HL-60/S4 treated with retinoic acid at 250 ng/mL for 4 days and 3 days (cell line): ENCODE data around the gene CRB3.
"Not testable (repeated sequence)": the region's sequence is repeated elsewhere in the genome, so short reads cannot be mapped to it uniquely, and the experiment has no call there.

Source experiments
- in situ Hi-C: fragments of 300-500 bp; cut with MboI; formaldehyde crosslinking; loops from 2 replicates; pipeline ENCODE4 v1.7.0; 2022; ENCODE audit warnings: low sequenced_read_pairs

The CRB3 gene

GRCh38 chr19:6490134-6490533 is 26.1 kb downstream of the CRB3 start:
- in situ Hi-C loops, result no loop called here

GRCh38 chr19:6491802-6492592 is 27.9 kb downstream of the CRB3 start:
- in situ Hi-C loops, result no loop called here

- in situ Hi-C loops, result no loop called here
These were observed 30.5 kb downstream of the CRB3 start for GRCh38 chr19:6494438-6495036.

DNA sequence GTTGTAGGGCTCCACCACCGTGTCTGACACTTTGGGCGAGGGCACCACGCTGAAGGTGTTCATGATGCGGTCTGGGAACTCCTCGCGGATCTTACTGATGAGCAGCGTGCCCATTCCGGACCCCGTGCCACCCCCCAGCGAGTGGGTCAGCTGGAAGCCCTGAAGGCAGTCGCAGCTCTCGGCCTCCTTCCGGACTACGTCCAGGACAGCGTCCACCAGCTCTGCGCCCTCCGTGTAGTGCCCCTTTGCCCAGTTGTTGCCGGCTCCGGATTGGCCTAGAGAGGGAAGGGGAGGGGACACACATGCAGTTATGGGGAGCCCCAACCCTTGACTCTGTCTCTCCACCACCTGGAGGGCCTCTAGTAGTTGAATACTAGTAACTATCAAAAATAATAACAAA is 31.9 kb downstream of the CRB3 start:
- in situ Hi-C loops, result no loop called here

DNA sequence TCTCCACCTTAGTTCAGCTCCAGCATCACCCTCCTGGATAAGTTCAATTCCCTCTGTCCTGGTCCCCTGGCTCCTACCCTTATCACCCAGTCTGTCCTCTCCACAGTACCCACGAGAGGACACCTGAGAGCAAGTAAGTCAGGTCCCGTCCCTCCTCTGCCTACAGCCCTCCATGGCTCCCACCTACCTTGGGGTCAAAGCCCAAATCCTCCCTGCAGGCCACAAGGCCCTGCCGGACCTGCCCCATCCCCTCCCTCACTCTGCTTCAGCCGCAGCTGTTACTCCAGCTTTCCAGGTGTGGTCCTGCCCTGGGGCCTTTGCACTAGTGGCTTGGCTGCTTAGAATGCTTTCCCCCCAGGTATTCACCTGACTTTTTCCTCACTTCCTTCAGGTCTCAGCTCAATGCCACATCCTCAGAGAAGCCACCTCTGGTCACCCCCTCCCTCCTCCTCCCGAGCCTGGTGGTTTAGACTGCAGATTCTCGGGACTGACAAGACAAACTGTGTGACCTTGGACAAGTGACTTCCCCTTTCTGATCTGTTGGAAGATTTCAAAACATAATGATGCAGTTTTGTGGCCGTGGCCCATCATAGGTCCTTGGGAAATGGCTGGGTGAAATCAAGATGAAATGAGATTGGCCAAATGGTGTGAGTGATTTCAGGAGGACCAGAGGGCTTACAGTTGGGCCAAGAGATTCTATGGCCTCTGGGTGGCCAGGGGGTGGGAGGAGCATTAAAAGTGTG is 34.4 kb downstream of the CRB3 start:
- in situ Hi-C loops, result no loop called here

DNA sequence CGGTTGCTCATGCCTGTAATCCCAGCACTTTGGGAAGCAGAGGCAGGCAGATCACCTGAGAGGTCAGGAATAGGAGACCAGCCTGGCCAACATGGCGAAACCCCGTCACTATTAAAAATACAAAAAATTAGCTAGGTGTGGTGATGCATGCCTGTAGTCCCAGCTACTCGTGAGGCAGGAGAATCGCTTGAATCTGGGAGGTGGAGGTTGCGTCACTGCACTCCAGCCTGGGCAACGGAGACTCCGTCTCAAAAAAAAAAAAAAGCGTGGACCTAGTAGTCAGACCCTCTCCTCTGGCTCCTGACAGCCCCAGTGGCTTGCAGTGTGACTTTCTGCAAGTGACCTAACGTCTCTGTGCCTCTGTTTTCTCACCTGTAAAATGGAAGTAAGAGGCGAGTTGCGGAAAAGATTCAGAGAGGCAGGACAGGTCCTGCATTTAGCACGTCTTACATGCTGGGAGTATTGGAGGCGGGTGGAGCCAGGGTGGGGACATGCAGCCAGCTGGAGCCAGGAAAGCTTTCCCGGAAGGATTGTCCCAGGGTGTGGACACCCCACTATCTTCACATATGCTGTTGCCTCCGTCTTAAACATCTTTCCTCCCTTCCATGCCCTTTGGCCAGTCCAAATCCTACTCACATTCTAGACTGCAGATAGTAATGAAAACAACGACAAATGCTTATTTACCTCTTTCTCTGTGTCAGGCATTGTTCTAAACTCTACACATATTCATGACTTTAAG is 35.1 kb downstream of the CRB3 start:
- in situ Hi-C loops, result no loop called here

DNA sequence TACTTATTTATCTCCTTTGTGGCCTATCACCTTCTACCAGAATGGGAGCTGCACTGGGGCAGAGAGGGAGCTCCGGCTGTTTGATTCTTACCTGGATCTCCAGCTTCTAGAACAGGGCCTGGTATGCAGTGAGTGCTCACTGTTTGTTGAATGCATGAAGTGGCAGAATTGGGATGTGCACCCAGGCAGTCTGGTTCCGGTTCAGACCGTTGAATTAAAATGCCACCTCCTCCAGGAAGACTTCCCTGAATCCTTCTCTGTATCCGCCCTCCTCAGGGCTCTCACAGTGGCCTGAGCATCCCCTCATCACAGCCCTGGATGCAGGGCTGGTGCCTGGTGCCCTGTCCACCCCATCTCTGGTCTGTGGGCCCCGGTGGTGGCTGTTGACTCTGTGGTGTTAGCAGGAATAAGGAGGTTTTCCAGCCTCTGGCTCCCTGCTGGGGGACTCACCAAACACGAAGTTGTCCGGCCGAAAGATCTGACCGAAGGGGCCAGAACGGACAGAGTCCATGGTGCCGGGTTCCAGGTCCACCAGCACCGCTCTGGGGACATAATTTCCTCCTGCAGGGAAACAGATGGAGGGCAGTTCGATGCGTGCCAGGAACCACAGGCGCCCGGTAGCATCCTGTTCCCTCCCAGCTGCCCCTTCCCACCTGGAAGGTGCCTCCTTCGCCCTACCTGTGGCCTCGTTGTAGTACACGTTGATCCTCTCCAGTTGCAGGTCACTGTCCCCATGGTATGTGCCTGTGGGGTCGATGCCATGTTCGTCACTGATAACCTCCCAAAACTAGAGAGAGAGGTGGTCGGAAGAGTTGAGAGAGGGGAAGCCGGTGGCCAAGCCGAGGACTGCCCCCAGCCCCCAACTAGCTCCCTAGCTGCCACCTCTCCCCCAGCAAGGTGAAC is 37.0 kb downstream of the CRB3 start:
- in situ Hi-C loops, result no loop called here

- in situ Hi-C loops, result no loop called here
These were observed 37.9 kb downstream of the CRB3 start, which contains the start of gene TUBB4A for GRCh38 chr19:6501740-6502648. Gene TUBB4A, minus strand, starts transcription at chr19:6502309. Its CDS starts 97 bp downstream, at chr19:6502212.

GRCh38 chr19:6503407-6504201 is 39.5 kb downstream of the CRB3 start:
- in situ Hi-C loops, result no loop called here

- in situ Hi-C loops, result not testable (repeated sequence)
These were observed 44.1 kb downstream of the CRB3 start for GRCh38 chr19:6508028-6508771.

DNA sequence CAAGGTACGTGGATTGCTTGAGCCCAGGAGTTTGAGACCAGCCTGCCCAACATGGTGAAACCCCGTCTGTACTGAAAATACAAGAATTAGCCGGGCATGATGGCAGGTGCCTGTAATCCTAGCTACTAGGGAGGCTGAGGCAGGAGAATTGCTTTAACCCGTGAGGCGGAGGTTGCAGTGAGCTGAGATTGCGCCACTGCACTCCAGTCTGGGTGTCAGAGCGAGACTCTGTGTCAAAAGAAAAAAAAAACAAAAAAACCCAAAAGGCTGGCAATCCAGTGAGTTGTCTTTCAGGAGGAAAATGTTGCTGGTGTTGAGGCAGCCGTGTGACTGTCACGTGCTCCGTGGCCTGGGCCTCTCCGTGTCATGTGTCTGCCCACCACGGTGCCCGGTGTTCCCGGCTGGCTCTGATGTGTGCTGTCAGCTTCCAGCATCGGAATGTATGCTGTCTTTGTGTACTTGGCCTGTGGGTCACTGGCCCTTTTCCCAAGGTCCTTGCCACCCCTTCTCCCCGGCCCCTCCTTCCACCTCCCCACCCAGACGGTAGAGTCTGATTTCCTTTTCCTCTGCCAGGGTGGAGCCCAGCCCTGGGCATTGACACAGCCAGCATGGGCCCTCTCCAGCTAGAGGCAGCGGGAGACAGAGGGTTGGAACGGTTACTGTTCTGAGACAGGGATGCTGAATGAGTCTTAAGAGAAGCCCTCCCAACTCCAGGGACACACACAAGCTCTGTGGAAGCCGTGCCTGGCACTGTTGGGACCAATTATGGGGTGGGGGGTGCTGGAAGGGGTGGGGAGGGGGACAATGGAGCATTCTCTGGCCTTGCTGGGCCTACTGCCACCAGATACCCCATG is 45.3 kb downstream of the CRB3 start:
- in situ Hi-C loops, result no loop called here

GRCh38 chr19:6510618-6511017 is 46.5 kb downstream of the CRB3 start:
- in situ Hi-C loops, result loop anchor here (10.0 kb wide), 1 partner anchor 244 kb away; no protein-coding TSS in a partner anchor

DNA sequence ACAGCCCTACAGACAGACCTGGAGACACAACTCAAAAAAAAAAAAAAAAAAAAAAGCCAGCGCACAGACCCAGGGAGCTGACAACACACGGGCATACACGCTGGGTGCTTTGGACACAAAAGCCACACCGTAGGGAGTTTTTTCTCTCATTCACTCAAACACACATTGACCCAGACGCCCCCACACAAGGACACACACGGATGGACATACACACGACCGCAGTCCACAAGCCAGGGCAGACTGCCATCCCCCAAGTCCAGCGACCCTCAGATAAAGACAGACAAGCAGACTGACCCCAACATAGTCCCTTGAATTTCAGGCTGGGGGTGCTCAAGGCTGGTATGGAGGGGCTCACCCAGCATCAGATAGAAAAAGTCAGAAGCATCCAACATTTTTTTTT is 50.0 kb downstream of the CRB3 start:
- in situ Hi-C loops, result loop anchor here (10.0 kb wide), 1 partner anchor 241 kb away; no protein-coding TSS in a partner anchor

- in situ Hi-C loops, result loop anchor here (10.0 kb wide), 1 partner anchor 240 kb away; no protein-coding TSS in a partner anchor
These were observed 51.0 kb downstream of the CRB3 start for GRCh38 chr19:6514926-6515544.

DNA sequence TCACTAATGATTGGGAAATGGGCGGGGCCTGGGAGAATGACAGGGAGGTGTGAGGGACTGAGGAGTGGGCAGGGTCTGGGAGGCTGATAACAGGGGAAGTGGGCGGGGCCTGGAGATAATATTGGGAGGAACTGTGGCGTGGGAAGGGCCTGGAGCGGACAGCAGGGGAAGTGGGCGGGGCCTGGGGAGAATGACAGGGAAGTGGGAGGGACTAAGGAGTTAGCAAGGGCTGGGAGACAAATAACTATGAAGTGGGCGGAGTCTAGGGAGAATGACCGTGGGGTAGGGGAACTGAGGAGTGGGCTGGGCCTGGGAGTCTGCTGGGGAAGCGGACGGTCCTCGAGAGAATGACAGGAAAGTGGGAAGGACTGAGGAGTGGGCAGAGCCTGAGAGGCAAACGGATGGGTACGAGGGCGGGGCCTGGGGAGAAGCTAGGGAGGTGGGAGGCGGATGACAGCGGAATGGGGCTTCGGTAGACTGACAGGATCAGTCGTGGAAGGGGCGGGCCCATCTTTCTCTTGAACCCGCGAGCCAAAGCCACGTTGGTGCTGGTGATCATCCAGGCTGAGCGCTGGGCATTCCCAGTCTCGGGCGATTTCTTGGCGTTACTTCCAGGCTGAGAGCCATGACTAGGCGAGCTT is 52.1 kb downstream of the CRB3 start:
- in situ Hi-C loops, result loop anchor here (10.0 kb wide), 1 partner anchor 239 kb away; no protein-coding TSS in a partner anchor
